Neural progenitor cell (in vitro differentiated cells): Measurements from ENCODE around the gene RLBP1. TPM values are rescaled to one million over a fixed set of nuclear protein-coding genes. Genes with fewer than 3 reads are reported as not detected.

Source experiments
- DNase-seq: peaks from one replicate; pipeline ENCODE4 v3.0.0-alpha.2; 2016; ENCODE audit warnings: low spot score
- H2AFZ ChIP-seq: fragments of 200-600 bp; sonication (generic); replicated peaks from 2 replicates; pipeline ENCODE4 v1.6.1; 2016; ENCODE audit warnings: antibody characterized with exemption
- H3F3A ChIP-seq: fragments of 200-600 bp; sonication (generic); 2 replicates; pipeline ENCODE4 v1.6.1; 2016; ENCODE audit warnings: antibody characterized with exemption, low read depth
- H3K27ac ChIP-seq: fragments of 200-600 bp; sonication (generic); 2 replicates; pipeline ENCODE4 v1.5.1; 2016; ENCODE audit warnings: mild to moderate bottlenecking
- H3K27me3 ChIP-seq: fragments of 200-600 bp; sonication (generic); 2 replicates; pipeline ENCODE4 v1.6.1; 2016; ENCODE audit warnings: mild to moderate bottlenecking, moderate library complexity
- H3K36me3 ChIP-seq: fragments of 200-600 bp; sonication (generic); 2 replicates; pipeline ENCODE4 v1.5.1; 2016
- H3K4me1 ChIP-seq: fragments of 200-600 bp; sonication (generic); 2 replicates; pipeline ENCODE4 v1.6.1; 2016; ENCODE audit warnings: mixed run types
- H3K4me2 ChIP-seq: fragments of 200-600 bp; sonication (generic); 2 replicates; pipeline ENCODE4 v1.6.1; 2016
- H3K4me3 ChIP-seq: fragments of 200-600 bp; sonication (generic); 2 replicates; pipeline ENCODE4 v1.5.1; 2016
- H3K79me2 ChIP-seq: fragments of 200-600 bp; sonication (generic); 2 replicates; pipeline ENCODE4 v1.6.1; 2016; ENCODE audit warnings: low read depth
- H3K9ac ChIP-seq: fragments of 200-600 bp; sonication (generic); 2 replicates; pipeline ENCODE4 v1.6.1; 2016
- H3K9me3 ChIP-seq: fragments of 200-600 bp; sonication (generic); 2 replicates; pipeline ENCODE4 v1.5.1; 2016; ENCODE audit warnings: low read depth
- H4K20me1 ChIP-seq: fragments of 200-600 bp; sonication (generic); 2 replicates; pipeline ENCODE4 v1.6.1; 2016; ENCODE audit warnings: low read depth
- H3K27ac Mint-ChIP-seq: 3 replicates; pipeline ENCODE4 v1.8.0; 2021; ENCODE audit warnings: mixed read lengths
- H3K27me3 Mint-ChIP-seq: 2 replicates; pipeline ENCODE4 v1.8.0; 2022; ENCODE audit warnings: low read depth, mild to moderate bottlenecking, inconsistent platforms, moderate library complexity, mixed read lengths; ENCODE audit not compliant: insufficient read depth
- H3K36me3 Mint-ChIP-seq: 3 replicates; pipeline ENCODE4 v1.8.0; 2021; ENCODE audit warnings: mixed read lengths
- H3K4me1 Mint-ChIP-seq: 3 replicates; pipeline ENCODE4 v1.8.0; 2021; ENCODE audit warnings: mixed read lengths
- H3K4me3 Mint-ChIP-seq: 3 replicates; pipeline ENCODE4 v1.8.0; 2021; ENCODE audit warnings: mild to moderate bottlenecking, moderate library complexity, mixed read lengths
- H3K9me3 Mint-ChIP-seq: 3 replicates; pipeline ENCODE4 v1.8.0; 2020; ENCODE audit warnings: mixed read lengths
- CTCF ChIP-seq: fragments of 200-600 bp; sonication (generic); IDR thresholded peaks from 2 replicates; pipeline ENCODE4 v1.5.1; 2017; ENCODE audit warnings: antibody characterized with exemption, mild to moderate bottlenecking
- EZH2 ChIP-seq: fragments of 200-600 bp; sonication (generic); IDR thresholded peaks from 2 replicates; pipeline ENCODE4 v1.6.1; 2017; ENCODE audit warnings: antibody characterized with exemption, mild to moderate bottlenecking, moderate library complexity
- EZH2phosphoT487 ChIP-seq: fragments of 200-600 bp; sonication (generic); IDR thresholded peaks from 2 replicates; pipeline ENCODE4 v1.6.1; 2017; ENCODE audit warnings: antibody characterized with exemption
- total RNA-seq: library from RNA; depleted of rRNA; stranded (reverse); fragments of >200 nt; gene quantifications from 2 replicates; pipeline ENCODE4 v1.2.3, GENCODE V29; 2015; ENCODE audit warnings: low replicate concordance

Gene RLBP1
- total RNA-seq, 1 donor from 2014 or later = 2.6 TPM

- H3F3A ChIP-seq = peaks cover 14% of the 10 kb centered on the region
Measured at GRCh38 chr15:89218531-89218930, 2.8 kb downstream of the RLBP1 start.

GRCh38 chr15:89217686-89218376 lies 3.5 kb downstream of the RLBP1 start:
- DNase-seq = no peak
- peaks cover 14% of the 10 kb centered on the region for H3K4me1 Mint-ChIP-seq
- H2AFZ ChIP-seq = no peak overlapping the region

More at GRCh38 chr15:89218531-89218930, 2.8 kb downstream of the RLBP1 start:
- Histone ChIP-seq H3K4me3 (no peak overlapping the region), H2AFZ (no peak overlapping the region), H3K27me3 (no peaks in the 10 kb centered on the region), H3K36me3 (no peaks in the 10 kb centered on the region), H3K27ac (no peak overlapping the region), H3K9me3 (no peaks in the 10 kb centered on the region), H3K79me2 (no peaks in the 10 kb centered on the region), H3K9ac (no peak overlapping the region), H4K20me1 (no peaks in the 10 kb centered on the region), H3K4me1 (peaks cover 21% of the 10 kb centered on the region), H3K4me2 (no peak overlapping the region)
- DNase-seq = no peak
- no peaks in the 10 kb centered on the region for H3K36me3 Mint-ChIP-seq
- H3K27me3 Mint-ChIP-seq = peaks cover 5% of the 10 kb centered on the region
- no peaks in the 10 kb centered on the region for H3K9me3 Mint-ChIP-seq
- peaks cover 15% of the 10 kb centered on the region for H3K4me1 Mint-ChIP-seq
- TF ChIP-seq CTCF (no peak), EZH2 (no peak)
- H3K4me3 Mint-ChIP-seq = no peak overlapping the region
- no peak overlapping the region for H3K27ac Mint-ChIP-seq

GRCh38 chr15:89217031-89217430 lies 4.3 kb downstream of the RLBP1 start:
- DNase-seq = no peak
- H2AFZ ChIP-seq = no peak overlapping the region
- Mint-ChIP-seq H3K36me3 (no peaks in the 10 kb centered on the region), H3K9me3 (no peaks in the 10 kb centered on the region), H3K4me3 (no peak overlapping the region), H3K4me1 (peaks cover 8% of the 10 kb centered on the region), H3K27me3 (peaks cover 4% of the 10 kb centered on the region), H3K27ac (no peak overlapping the region)
- no peak overlapping the region for H3K4me3 ChIP-seq
- no peaks in the 10 kb centered on the region for H4K20me1 ChIP-seq
- no peak overlapping the region for H3K9ac ChIP-seq
- H3K27me3 ChIP-seq = no peaks in the 10 kb centered on the region
- TF ChIP-seq EZH2 (no peak), EZH2phosphoT487 (no peak), CTCF (no peak)
- no peaks in the 10 kb centered on the region for H3K9me3 ChIP-seq
- H3F3A ChIP-seq = peaks cover 9% of the 10 kb centered on the region
- H3K27ac ChIP-seq = no peak overlapping the region
- peaks cover 12% of the 10 kb centered on the region for H3K4me1 ChIP-seq
- no peaks in the 10 kb centered on the region for H3K79me2 ChIP-seq
- no peaks in the 10 kb centered on the region for H3K36me3 ChIP-seq
- H3K4me2 ChIP-seq = no peak overlapping the region

More at GRCh38 chr15:89217686-89218376, 3.5 kb downstream of the RLBP1 start:
- no peak overlapping the region for H3K27ac ChIP-seq
- no peak overlapping the region for H3K4me2 ChIP-seq
- Mint-ChIP-seq H3K9me3 (no peaks in the 10 kb centered on the region), H3K4me3 (no peak overlapping the region), H3K27me3 (peaks cover 5% of the 10 kb centered on the region), H3K27ac (no peak overlapping the region), H3K36me3 (no peaks in the 10 kb centered on the region)
- no peaks in the 10 kb centered on the region for H3K36me3 ChIP-seq
- no peak overlapping the region for H3K9ac ChIP-seq
- H3F3A ChIP-seq = peaks cover 14% of the 10 kb centered on the region
- H3K27me3 ChIP-seq = no peaks in the 10 kb centered on the region
- H3K4me1 ChIP-seq = peaks cover 20% of the 10 kb centered on the region
- no peaks in the 10 kb centered on the region for H3K9me3 ChIP-seq
- TF ChIP-seq EZH2 (no peak), EZH2phosphoT487 (no peak), CTCF (no peak)
- no peaks in the 10 kb centered on the region for H3K79me2 ChIP-seq
- no peaks in the 10 kb centered on the region for H4K20me1 ChIP-seq
- no peak overlapping the region for H3K4me3 ChIP-seq
